Sigmoid colon (tissue), 3 donors: Measurements from ENCODE around the gene CDK8.

Experiments used
- CTCF ChIP-seq, 4 experiments: fragments of 450-650 bp in 3 of 4; fragments of 200-600 bp in 1 of 4; IDR thresholded peaks; one replicate each; pipeline ENCODE4 v1.5.1; 2016 to 2019; ENCODE audit warnings: antibody characterized with exemption in 4 of 4, mild to moderate bottlenecking in 3 of 4, moderate library complexity in 2 of 4
- POLR2A ChIP-seq, 2 donors: fragments of 450-650 bp; IDR thresholded peaks; one replicate each; pipeline ENCODE4 v1.6.1; 2016; ENCODE audit warnings: antibody characterized with exemption in 2 of 2, mild to moderate bottlenecking in 2 of 2, moderate library complexity in 2 of 2

- TF ChIP-seq CTCF (IDR thresholded peaks at IDR 0.05) (no peak), POLR2A (IDR thresholded peaks at IDR 0.05) (no peak)
Observed at GRCh38 chr13:26253262-26253786, 605 bp upstream of the CDK8 start.
